H1 (cell line): ENCODE measurements around the gene CLEC16A. TPM values are rescaled to one million over a fixed set of nuclear protein-coding genes. Genes with fewer than 3 reads are reported as not detected.

Experiments
- GTF2F1 ChIP-seq: IDR thresholded peaks from 2 replicates; pipeline ENCODE4 v1.6.1; 2012; ENCODE audit warnings: low read depth, low read length, improper control_type of control experiment, borderline replicate concordance
- KDM4A ChIP-seq: IDR thresholded peaks from one replicate; pipeline ENCODE4 v1.7.1; 2012; ENCODE audit warnings: low read depth, mild to moderate bottlenecking, moderate library complexity, low read length, inconsistent platforms; ENCODE audit not compliant: severe bottlenecking
- MAFK ChIP-seq: IDR thresholded peaks from 2 replicates; pipeline ENCODE4 v1.6.1; 2012; ENCODE audit warnings: low read depth, mild to moderate bottlenecking, improper control_type of control experiment, low read length
- RXRA ChIP-seq: IDR thresholded peaks from 2 replicates; pipeline ENCODE4 v1.6.1; 2011; ENCODE audit warnings: low read depth, mild to moderate bottlenecking, low read length, moderate library complexity; ENCODE audit not compliant: insufficient read depth
- polyA plus RNA-seq, 7 experiments: library from polyadenylated mRNA; depleted of rRNA in 3 of 7; stranded (reverse) in 5 of 7; unstranded in 2 of 7; fragments of >200 nt in 5 of 7; fragments of 200-250 nt in 2 of 7; gene quantifications; 1 replicate in 5 of 7; 2 replicates in 1 of 7; 4 replicates in 1 of 7; pipeline versions ENCODE4 v1.2.1 to v1.2.3, GENCODE V29; 2011 to 2013; ENCODE audit warnings: missing spikeins in 2 of 7, mixed read lengths in 2 of 7
- total RNA-seq: library from RNA; stranded (reverse); fragmentation: NEBNext Ultra II Directional; extraction: Animal tissue kit (Norgen Biotek cat#: 25700); gene quantifications from 2 replicates; pipeline ENCODE4 v1.2.1, GENCODE V29; 2021

Gene CLEC16A
- total and polyA plus RNA-seq, 2 of the 8 experiments (the other 6 are each of a cell fraction or from before 2014, with no cell fraction given) = 7.6 to 19.3 TPM

DNA sequence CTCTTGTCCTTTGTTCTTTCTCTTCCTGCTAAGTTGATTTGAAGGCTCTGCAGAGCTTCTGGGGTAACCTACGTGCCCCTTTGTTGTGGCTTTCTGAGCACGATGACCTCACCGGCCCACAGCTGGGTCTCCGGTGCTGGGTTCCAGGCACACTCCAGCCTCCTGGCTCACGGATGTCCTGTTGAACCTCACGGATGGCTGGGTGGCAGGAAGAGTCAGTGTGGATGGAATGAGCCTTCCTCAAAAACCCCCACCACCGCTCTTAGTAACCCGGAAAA lies 195.7 kb downstream of the CLEC16A start (continued):
- no peak for TF ChIP-seq KDM4A
- TF ChIP-seq RXRA = no peak
- no peak for TF ChIP-seq GTF2F1
- TF ChIP-seq MAFK = no peak
